ENCODE data around the gene DIPK2B.

GRCh38 chrX:45172890-45173289 is 27.8 kb downstream of the DIPK2B start:
- no peak for TF ChIP-seq CTCF (IDR thresholded peaks at IDR 0.05; ENCODE audit: borderline replicate concordance, extremely low read depth, low read length, poor library complexity, severe bottlenecking)
- no peak for TF ChIP-seq EZH2 (IDR thresholded peaks at IDR 0.05; ENCODE audit: borderline replicate concordance, low read depth, low read length, severe bottlenecking)

Data from DND-41 (cell line).